Osteoblast (primary cell): ENCODE results near the gene MYH10. TPM values are rescaled to one million over a fixed set of nuclear protein-coding genes. Genes with fewer than 3 reads are reported as not detected.

Source experiments
- DNase-seq: peaks from one replicate; pipeline ENCODE4 v3.0.0; 2011; ENCODE audit warnings: low spot score, mixed read lengths; ENCODE audit not compliant: insufficient read length; ENCODE audit errors: missing footprints
- H2AFZ ChIP-seq: 2 replicates; pipeline ENCODE4 v1.6.0; 2011; ENCODE audit warnings: mild to moderate bottlenecking, low read length
- H3K27ac ChIP-seq: 2 replicates; pipeline ENCODE4 v1.5.1; 2011; ENCODE audit warnings: mild to moderate bottlenecking, low read depth, low read length, moderate library complexity
- H3K27me3 ChIP-seq: 2 replicates; pipeline ENCODE4 v1.6.0; 2012; ENCODE audit warnings: mild to moderate bottlenecking, control low read depth, inconsistent platforms, low read length, moderate library complexity; ENCODE audit not compliant: insufficient read depth
- H3K36me3 ChIP-seq: 2 replicates; pipeline ENCODE4 v1.5.1; 2011; ENCODE audit warnings: mild to moderate bottlenecking, low read length, control low read depth, moderate library complexity; ENCODE audit not compliant: insufficient read depth
- H3K4me1 ChIP-seq: 2 replicates; pipeline ENCODE4 v1.5.1; 2011; ENCODE audit warnings: mild to moderate bottlenecking, low read length, control low read depth, moderate library complexity; ENCODE audit not compliant: insufficient read depth
- H3K4me2 ChIP-seq: 2 replicates; pipeline ENCODE4 v1.6.0; 2011; ENCODE audit warnings: mild to moderate bottlenecking, low read length; ENCODE audit not compliant: insufficient read depth
- H3K4me3 ChIP-seq: fragments of 200-600 bp; sonication (generic); 3 replicates; pipeline ENCODE4 v1.5.1; 2012; ENCODE audit warnings: mild to moderate bottlenecking, low read length, inconsistent platforms; ENCODE audit not compliant: insufficient read depth
- H3K79me2 ChIP-seq: 2 replicates; pipeline ENCODE4 v1.6.0; 2012; ENCODE audit warnings: mild to moderate bottlenecking, low read length, control low read depth, inconsistent platforms; ENCODE audit not compliant: insufficient read depth
- H3K9me3 ChIP-seq: 2 replicates; pipeline ENCODE4 v1.5.1; 2011; ENCODE audit warnings: low read depth, low read length, control low read depth
- H4K20me1 ChIP-seq: 2 replicates; pipeline ENCODE4 v1.6.0; 2012; ENCODE audit warnings: mild to moderate bottlenecking, low read length, control low read depth; ENCODE audit not compliant: insufficient read depth
- CTCF ChIP-seq: IDR thresholded peaks from 2 replicates; pipeline ENCODE4 v1.5.1; 2011; ENCODE audit warnings: mild to moderate bottlenecking, low read depth, low read length, moderate library complexity; ENCODE audit errors: extremely low read depth
- total RNA-seq: library from RNA; depleted of rRNA; stranded (reverse); fragments of >200 nt; gene quantifications from 2 replicates; pipeline ENCODE4 v1.2.3, GENCODE V29; 2012

The MYH10 gene
- total RNA-seq, 1 donor, result 40.9 TPM

- Histone ChIP-seq H2AFZ (no peak overlapping the region), H3K9me3 (no peaks in the 10 kb centered on the region), H3K4me1 (no peaks in the 10 kb centered on the region), H3K79me2 (no peaks in the 10 kb centered on the region), H3K27me3 (no peaks in the 10 kb centered on the region), H3K27ac (no peak overlapping the region), H3K36me3 (peaks cover 34% of the 10 kb centered on the region), H3K4me3 (no peak overlapping the region), H3K4me2 (no peak overlapping the region), H4K20me1 (no peaks in the 10 kb centered on the region)
- no peak for TF ChIP-seq CTCF
- no peak for DNase-seq
Observed at GRCh38 chr17:8502126-8502525, 128.4 kb downstream of the MYH10 start.

- H3K4me3 ChIP-seq, result no peak overlapping the region
- H3K27me3 ChIP-seq, result no peaks in the 10 kb centered on the region
- no peak overlapping the region for H3K4me2 ChIP-seq
- DNase-seq, result no peak
- H3K9me3 ChIP-seq, result no peaks in the 10 kb centered on the region
- peaks cover 35% of the 10 kb centered on the region for H3K36me3 ChIP-seq
- H4K20me1 ChIP-seq, result no peaks in the 10 kb centered on the region
- no peak overlapping the region for H2AFZ ChIP-seq
- no peak for TF ChIP-seq CTCF
- H3K27ac ChIP-seq, result no peak overlapping the region
- H3K79me2 ChIP-seq, result no peaks in the 10 kb centered on the region
- H3K4me1 ChIP-seq, result no peaks in the 10 kb centered on the region
Observed at GRCh38 chr17:8500609-8501008, 129.9 kb downstream of the MYH10 start.

- H3K9me3 ChIP-seq, result no peaks in the 10 kb centered on the region
- no peaks in the 10 kb centered on the region for H3K4me1 ChIP-seq
- no peaks in the 10 kb centered on the region for H3K27me3 ChIP-seq
- no peaks in the 10 kb centered on the region for H4K20me1 ChIP-seq
- TF ChIP-seq CTCF, result no peak
- H2AFZ ChIP-seq, result no peak overlapping the region
- no peak overlapping the region for H3K4me2 ChIP-seq
- H3K79me2 ChIP-seq, result no peaks in the 10 kb centered on the region
- peaks cover 37% of the 10 kb centered on the region for H3K36me3 ChIP-seq
- peak; percentile 66 for DNase-seq
- H3K27ac ChIP-seq, result no peak overlapping the region
- H3K4me3 ChIP-seq, result no peak overlapping the region
Observed at GRCh38 chr17:8499614-8500013, 130.9 kb downstream of the MYH10 start.

- H2AFZ ChIP-seq, result no peak overlapping the region
- H4K20me1 ChIP-seq, result no peaks in the 10 kb centered on the region
- H3K36me3 ChIP-seq, result peaks cover 36% of the 10 kb centered on the region
- no peaks in the 10 kb centered on the region for H3K27me3 ChIP-seq
- no peak for TF ChIP-seq CTCF
- no peak for DNase-seq
- no peaks in the 10 kb centered on the region for H3K79me2 ChIP-seq
- H3K4me2 ChIP-seq, result no peak overlapping the region
- H3K4me1 ChIP-seq, result no peaks in the 10 kb centered on the region
- no peak overlapping the region for H3K27ac ChIP-seq
- no peaks in the 10 kb centered on the region for H3K9me3 ChIP-seq
- H3K4me3 ChIP-seq, result no peak overlapping the region
Observed at GRCh38 chr17:8499171-8499570, 131.4 kb downstream of the MYH10 start.
